K562 (cell line): Measurements from ENCODE around the gene CDH18. TPM values are rescaled to one million over a fixed set of nuclear protein-coding genes. Genes with fewer than 3 reads are reported as not detected.

Experiments
- ATAC-seq: fragments of 200-7000 bp; cut with Tn5 transposase; 3 replicates; pipeline ENCODE4 v1.9.1; 2020; ENCODE audit warnings: moderate library complexity
- BruUV-seq: library from RNA; stranded (reverse); fragments of 400-500 nt; replicated peaks from 2 replicates; lab custom pipeline; 2021; lab: Mats Ljungman, UMichigan
- CTCF ChIA-PET: fragments of 300-600 bp; formaldehyde crosslinking; extraction: SDS; loops from one replicate; lab custom pipeline; 2021; ENCODE audit warnings: low intra/inter-chr PET ratio; lab: Yijun Ruan, JAX
- POLR2A ChIA-PET: fragments of 300-600, 350-650 bp; sonication (Branson Sonifier 250); formaldehyde crosslinking; extraction: SDS; loops from one replicate; lab custom pipeline; 2021; ENCODE audit warnings: antibody characterized with exemption, inconsistent platforms; lab: Yijun Ruan, JAX
- DNase-seq, 4 experiments: peaks; one replicate each; pipeline versions ENCODE4 v3.0.0 to v3.0.0-alpha.2; 2011 to 2018; ENCODE audit warnings: low spot score in 3 of 4, mixed read lengths in 3 of 4; ENCODE audit errors: extremely low read depth in 1 of 4
- FAIRE-seq: peaks from 2 replicates; lab custom pipeline; 2011; peaks lifted over from hg19 to GRCh38; lab: Jason Lieb, UNC
- H2AFZ ChIP-seq: 2 replicates; pipeline ENCODE4 v1.6.0; 2011; ENCODE audit warnings: low read depth, low read length, control low read depth, inconsistent platforms
- H3K27ac ChIP-seq: fragments of 200-600 bp; 3 replicates; pipeline ENCODE4 v1.8.0; 2011; ENCODE audit warnings: low read depth, mild to moderate bottlenecking, control low read depth, inconsistent platforms, low read length, moderate library complexity, mixed read lengths; ENCODE audit errors: extremely low read depth
- H3K27me3 ChIP-seq, 2 experiments: fragments of 300-600 bp in 1 of 2; 2 replicates in 1 of 2; 3 replicates in 1 of 2; pipeline versions ENCODE4 v1.6.0 to v1.8.0; 2011; ENCODE audit warnings: inconsistent platforms in 2 of 2, low read length in 2 of 2, mild to moderate bottlenecking in 1 of 2, mixed read lengths in 1 of 2, moderate library complexity in 1 of 2; ENCODE audit not compliant: control insufficient read depth in 2 of 2, insufficient read depth in 2 of 2
- H3K36me3 ChIP-seq: fragments of 300-600 bp; 3 replicates; pipeline ENCODE4 v1.8.0; 2011; ENCODE audit warnings: mild to moderate bottlenecking, low read length, inconsistent platforms; ENCODE audit not compliant: control insufficient read depth, insufficient read depth
- H3K4me1 ChIP-seq, 2 experiments: fragments of 200-600 bp in 1 of 2; replicated peaks in 1 of 2; 2 replicates in 1 of 2; 3 replicates in 1 of 2; pipeline versions ENCODE4 v1.5.1 to v1.8.0; 2011; ENCODE audit warnings: inconsistent platforms in 2 of 2, low read length in 2 of 2, mild to moderate bottlenecking in 1 of 2, mixed read lengths in 1 of 2, moderate library complexity in 1 of 2; ENCODE audit not compliant: control insufficient read depth in 2 of 2, insufficient read depth in 2 of 2
- H3K4me2 ChIP-seq: 2 replicates; pipeline ENCODE4 v1.6.1; 2011; ENCODE audit warnings: low read length, control low read depth, inconsistent platforms, mixed read lengths; ENCODE audit not compliant: insufficient read depth
- H3K4me3 ChIP-seq: fragments of 200-600 bp; sonication (generic), shearing (Covaris generic); 2 replicates; pipeline ENCODE4 v1.5.1; 2016; ENCODE audit warnings: control low read depth, inconsistent platforms
- H3K79me2 ChIP-seq: fragments of 200-600 bp; 3 replicates; pipeline ENCODE4 v1.8.0; 2011; ENCODE audit warnings: low read length, inconsistent platforms; ENCODE audit not compliant: control insufficient read depth, insufficient read depth
- H3K9ac ChIP-seq, 2 experiments: 2 replicates each; pipeline versions ENCODE4 v1.6.0 to v1.6.1; 2011; ENCODE audit warnings: low read depth in 2 of 2, low read length in 2 of 2, control low read depth in 1 of 2, inconsistent platforms in 1 of 2, mild to moderate bottlenecking in 1 of 2, mixed read lengths in 1 of 2; ENCODE audit not compliant: insufficient read depth in 1 of 2
- H3K9me1 ChIP-seq: one replicate; pipeline ENCODE4 v1.6.0; 2011; ENCODE audit warnings: inconsistent platforms, mild to moderate bottlenecking, low read length, moderate library complexity; ENCODE audit not compliant: control insufficient read depth, insufficient read depth
- H3K9me3 ChIP-seq: replicated peaks from 2 replicates; pipeline ENCODE4 v1.5.1; 2011; ENCODE audit warnings: low read depth, low read length, inconsistent platforms; ENCODE audit not compliant: control insufficient read depth, insufficient read depth
- H4K20me1 ChIP-seq: replicated peaks from 2 replicates; pipeline ENCODE4 v1.6.1; 2011; ENCODE audit warnings: low read length, inconsistent platforms, mixed read lengths; ENCODE audit not compliant: control insufficient read depth, insufficient read depth
- ATF7 ChIP-seq: fragments of 450-650 bp; IDR thresholded peaks from 2 replicates; pipeline ENCODE4 v1.7.1; 2014; ENCODE audit warnings: mild to moderate bottlenecking, moderate library complexity
- CHCHD3 ChIP-seq: fragments of 250-450 bp; sonication (Bioruptor Pico); IDR thresholded peaks from 2 replicates; pipeline ENCODE4 v2.1.2; 2022; ENCODE audit warnings: mild to moderate bottlenecking
- ELF4 ChIP-seq: fragments of 450-650 bp; formaldehyde crosslinking; IDR thresholded peaks from 2 replicates; pipeline ENCODE4 v1.4.0; 2022; ENCODE audit warnings: missing genetic modification characterization
- KDM4B ChIP-seq, 2 experiments: fragments of 450-650 bp in 1 of 2; sonication (generic) in 1 of 2; IDR thresholded peaks; 2 replicates each; pipeline ENCODE4 v1.6.1; 2016 to 2017; ENCODE audit warnings: borderline replicate concordance in 2 of 2, antibody characterized with exemption in 1 of 2, low read depth in 1 of 2, mild to moderate bottlenecking in 1 of 2
- NR1H2 ChIP-seq: sonication (generic); formaldehyde crosslinking; IDR thresholded peaks from 2 replicates; pipeline ENCODE4 v1.4.0; 2020; ENCODE audit warnings: mild to moderate bottlenecking, missing genetic modification reagents
- NR2C1 ChIP-seq, 2 experiments: fragments of 450-650 bp; IDR thresholded peaks; 2 replicates each; pipeline ENCODE4 v1.6.1; 2017; ENCODE audit warnings: mild to moderate bottlenecking in 2 of 2, antibody characterized with exemption in 1 of 2, inconsistent platforms in 1 of 2, missing compliant biosample characterization in 1 of 2, missing genetic modification characterization in 1 of 2
- TAF1 ChIP-seq: IDR thresholded peaks from 2 replicates; pipeline ENCODE4 v1.6.1; 2011; ENCODE audit warnings: mild to moderate bottlenecking, low read length, moderate library complexity; ENCODE audit not compliant: insufficient read depth, control insufficient read depth, severe bottlenecking; ENCODE audit errors: extremely low read depth
- XRCC5 ChIP-seq: fragments of 200-400 bp; formaldehyde crosslinking; IDR thresholded peaks from 2 replicates; pipeline ENCODE4 v1.6.1; 2017; ENCODE audit warnings: low read depth, mild to moderate bottlenecking, low read length
- WGBS: fragments of 100-300 bp; shearing (Covaris generic); methylation state at CpG from one replicate; pipeline ENCODE4 v1.1.6; 2016; ENCODE audit warnings: low coverage, mixed read lengths; ENCODE audit not compliant: insufficient coverage; ENCODE audit errors: missing lambda C conversion rate; 5-methylcytosine and 5-hydroxymethylcytosine counted together
- in situ Hi-C: fragments of 300-500 bp; cut with MboI; formaldehyde crosslinking; loops from 4 replicates; pipeline ENCODE4 v1.15.0; 2018; ENCODE audit warnings: inconsistent platforms, mixed read lengths
- intact Hi-C: fragments of 100-400 bp; cut with micrococcal nuclease; formaldehyde crosslinking; loops from 2 replicates; pipeline ENCODE4 v1.14.2; 2022
- polyA plus RNA-seq, 8 experiments: library from polyadenylated mRNA; depleted of rRNA in 4 of 8; stranded (reverse) in 5 of 8; unstranded in 3 of 8; fragments of >200 nt; fragmentation: Nextera tagmentation in 2 of 8; fragmentation: Illumina TruSeq in 1 of 8; extraction: Ambion mirVana in 2 of 8; extraction: Trizol in 1 of 8; gene quantifications; 2 replicates each; pipeline versions ENCODE4 v1.2.1 to v1.2.3, GENCODE V29; 2011 to 2014; ENCODE audit warnings: inconsistent platforms in 1 of 8, missing spikeins in 1 of 8
- total RNA-seq, 7 experiments: library from RNA; depleted of rRNA in 6 of 7; stranded (reverse); fragments of >200 nt in 6 of 7; fragmentation: Illumina TruSeq in 2 of 7; extraction: Trizol in 2 of 7; gene quantifications; 2 replicates each; pipeline versions ENCODE4 v1.2.1 to v1.2.3, GENCODE V29; 2011 to 2021; ENCODE audit warnings: low replicate concordance in 1 of 7
- TF ChIP-seq, protein P1 (sequence below): fragments of 450-650 bp; IDR thresholded peaks from 2 replicates; pipeline ENCODE4 v1.6.1; 2016; ENCODE audit warnings: antibody characterized with exemption

CDH18 gene
- total and polyA plus RNA-seq, 9 of the 15 experiments (the other 6 are each of a cell fraction or from before 2014, with no cell fraction given): 0.18 to 1.4 (median 0.31) TPM

DNA sequence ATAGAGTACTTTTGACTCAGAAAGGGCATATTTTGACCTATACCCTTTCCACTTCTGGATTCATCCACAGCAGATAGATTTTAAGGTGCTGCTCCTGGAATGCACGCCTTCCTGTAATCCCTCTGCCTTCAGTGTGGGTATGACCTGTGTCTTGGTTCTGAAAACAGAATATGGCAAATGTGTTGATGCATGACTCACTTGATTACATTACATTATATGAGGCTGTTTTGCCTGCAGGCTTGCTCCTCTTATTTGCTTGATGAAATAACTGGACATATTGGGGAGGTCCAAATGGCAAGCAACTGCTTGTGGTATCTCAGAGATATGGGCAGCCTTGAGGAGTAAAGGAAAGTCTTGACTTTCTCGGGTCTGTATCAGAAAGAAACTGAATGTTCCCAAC, 468.6 kb downstream of the CDH18 start:
- CTCF ChIA-PET: no interaction called here
- no peaks in the 10 kb centered on the region for H3K79me2 ChIP-seq
- no peak for TF ChIP-seq KDM4B (IDR thresholded peaks at IDR 0.05; ENCODE audit: borderline replicate concordance in 2 of 2, low read depth in 1 of 2)
- TF ChIP-seq XRCC5: no peak
- TF ChIP-seq ATF7: no peak
- TF ChIP-seq NR2C1 (IDR thresholded peaks at IDR 0.05): no peak
- TF ChIP-seq NR2C1 (tag; IDR thresholded peaks at IDR 0.05): no peak
- TF ChIP-seq NR1H2 (CRISPR knock-in tag): no peak
- no peak for TF ChIP-seq TAF1
- no peak for TF ChIP-seq ELF4 (CRISPR knock-in tag)
- TF ChIP-seq CHCHD3: no peak
- TF ChIP-seq, protein P1, sequence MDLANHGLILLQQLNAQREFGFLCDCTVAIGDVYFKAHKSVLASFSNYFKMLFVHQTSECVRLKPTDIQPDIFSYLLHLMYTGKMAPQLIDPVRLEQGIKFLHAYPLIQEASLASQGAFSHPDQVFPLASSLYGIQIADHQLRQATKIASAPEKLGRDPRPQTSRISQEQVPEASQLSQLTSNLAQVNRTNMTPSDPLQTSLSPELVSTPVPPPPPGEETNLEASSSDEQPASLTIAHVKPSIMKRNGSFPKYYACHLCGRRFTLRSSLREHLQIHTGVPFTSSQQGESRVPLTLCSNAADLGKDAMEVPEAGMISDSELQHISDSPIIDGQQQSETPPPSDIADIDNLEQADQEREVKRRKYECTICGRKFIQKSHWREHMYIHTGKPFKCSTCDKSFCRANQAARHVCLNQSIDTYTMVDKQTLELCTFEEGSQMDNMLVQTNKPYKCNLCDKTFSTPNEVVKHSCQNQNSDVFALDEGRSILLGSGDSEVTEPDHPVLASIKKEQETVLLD: no peak
- H3K27ac ChIP-seq: no peak overlapping the region
- no peak for DNase-seq
- H3K4me2 ChIP-seq: no peak overlapping the region
- FAIRE-seq: no peak
- no peaks in the 10 kb centered on the region for H4K20me1 ChIP-seq
- in situ Hi-C loops: no loop called here
- no peaks in the 10 kb centered on the region for H3K4me1 ChIP-seq
- POLR2A ChIA-PET: no interaction called here
- no TSS peak for BruUV-seq
- no peak for ATAC-seq
- WGBS: 3% methylated on average over 2 of the region's 2 CpGs
- H3K9me3 ChIP-seq: no peaks in the 10 kb centered on the region
- no peaks in the 10 kb centered on the region for H3K36me3 ChIP-seq
- no peak overlapping the region for H3K4me3 ChIP-seq
- H2AFZ ChIP-seq: no peak overlapping the region
- no peaks in the 10 kb centered on the region for H3K27me3 ChIP-seq
- H3K9ac ChIP-seq: no peak overlapping the region
- intact Hi-C loops: no loop called here
- H3K9me1 ChIP-seq: no peaks in the 10 kb centered on the region
